ENCODE results near the gene NUP214. TPM values are rescaled to one million over a fixed set of nuclear protein-coding genes. Genes with fewer than 3 reads are reported as not detected.
"Not testable (repeated sequence)": the region's sequence is repeated elsewhere in the genome, so short reads cannot be mapped to it uniquely, and the experiment has no call there.

NUP214 gene
- total RNA-seq, 8 experiments from 2014 or later: 11.4 to 43.1 (median 18.4) TPM

- WGBS, 10 experiments: 80 to 100% (median 100%) methylated on average over 1 of the region's 1 CpG; no CpG with 5 or more reads in 7 of the 10 experiments
- H3K4me3 ChIP-seq; in situ Hi-C loops (cut with MboI; ENCODE audit: low pct_unique_long_range_greater_than_20kb in 2 of 9, low sequenced_read_pairs in 9 of 9, unreplicated experiment in 9 of 9); H3K4me1 ChIP-seq (replicated peaks in 1 of 2); ATAC-seq (replicated peaks in 6 of 8): not testable (repeated sequence)
- H3K27ac ChIP-seq: peak overlapping the region in 1 of 2 donors; percentile 45
These were observed 33.3 kb downstream of the NUP214 start for GRCh38 chr9:131158673-131159072.

GRCh38 chr9:131160416-131161112 is 35.2 kb downstream of the NUP214 start:
- no peak for ATAC-seq (replicated peaks in 6 of 8)
- peak overlapping the region in 1 of 2 donors; percentile 64 for H3K27ac ChIP-seq
- H3K4me1 ChIP-seq (replicated peaks in 1 of 2): no peaks in the 10 kb centered on the region
- 80 to 100% (median 100%) methylated on average over 1 of the region's 1 CpG; no CpG with 5 or more reads in 5 of the 10 experiments for WGBS, 10 experiments
- in situ Hi-C loops (cut with MboI; ENCODE audit: low pct_unique_long_range_greater_than_20kb in 2 of 9, low sequenced_read_pairs in 9 of 9, unreplicated experiment in 9 of 9): no loop called here
- H3K4me3 ChIP-seq: no peak overlapping the region

DNA sequence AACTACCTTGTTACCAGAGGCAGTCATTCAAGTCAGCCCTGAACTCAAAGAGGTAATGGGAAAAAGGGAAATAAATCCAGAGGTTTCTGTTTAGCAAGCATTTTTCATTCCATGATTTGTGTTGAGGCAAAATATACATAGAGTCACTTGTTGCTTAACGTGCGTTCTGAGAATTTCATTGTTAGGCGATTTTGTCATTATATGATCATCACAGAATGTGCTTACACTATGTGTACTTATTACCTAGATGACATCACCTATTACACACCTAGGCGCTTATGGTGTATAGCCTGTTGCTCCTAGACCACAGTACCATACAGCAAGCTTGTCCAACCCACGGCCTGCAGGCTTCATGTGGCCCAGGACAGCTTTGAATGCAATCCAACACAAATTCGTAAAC is 36.2 kb downstream of the NUP214 start:
- H3K4me3 ChIP-seq: no peak overlapping the region
- H3K4me1 ChIP-seq (replicated peaks in 1 of 2): no peaks in the 10 kb centered on the region
- no peak for ATAC-seq (replicated peaks in 6 of 8)
- in situ Hi-C loops (cut with MboI; ENCODE audit: low pct_unique_long_range_greater_than_20kb in 2 of 9, low sequenced_read_pairs in 9 of 9, unreplicated experiment in 9 of 9): no loop called here
- WGBS, 10 experiments: 85 to 100% (median 92%) methylated on average over 2 to 6 of the region's 6 CpGs
- peak overlapping the region in 1 of 2 donors; percentile 51 for H3K27ac ChIP-seq

DNA sequence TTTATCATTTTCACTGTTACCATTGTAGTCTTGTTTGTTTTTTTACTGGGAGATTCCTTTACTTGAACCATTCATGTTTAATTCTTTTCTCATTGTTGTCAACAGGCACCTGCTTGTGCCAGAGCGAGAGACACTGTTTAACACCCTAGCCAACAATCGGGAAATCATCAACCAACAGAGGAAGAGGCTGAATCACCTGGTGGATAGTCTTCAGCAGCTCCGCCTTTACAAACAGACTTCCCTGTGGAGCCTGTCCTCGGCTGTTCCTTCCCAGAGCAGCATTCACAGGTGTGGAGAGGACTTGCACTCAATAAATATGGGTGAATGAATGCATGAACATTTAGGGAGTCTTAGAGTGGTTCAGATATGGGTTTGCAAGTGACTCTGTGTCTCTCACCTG is 37.5 kb downstream of the NUP214 start:
- Histone ChIP-seq H3K4me1 (replicated peaks in 1 of 2) (no peaks in the 10 kb centered on the region), H3K4me3 (no peak overlapping the region), H3K27ac (peak overlapping the region in 1 of 2 donors; percentile 54)
- no peak for ATAC-seq (replicated peaks in 6 of 8)
- WGBS, 10 experiments: 86 to 100% (median 93%) methylated on average over 2 to 4 of the region's 4 CpGs; no CpG with 5 or more reads in 1 of the 10 experiments
- in situ Hi-C loops (cut with MboI; ENCODE audit: low pct_unique_long_range_greater_than_20kb in 2 of 9, low sequenced_read_pairs in 9 of 9, unreplicated experiment in 9 of 9): no loop called here

DNA sequence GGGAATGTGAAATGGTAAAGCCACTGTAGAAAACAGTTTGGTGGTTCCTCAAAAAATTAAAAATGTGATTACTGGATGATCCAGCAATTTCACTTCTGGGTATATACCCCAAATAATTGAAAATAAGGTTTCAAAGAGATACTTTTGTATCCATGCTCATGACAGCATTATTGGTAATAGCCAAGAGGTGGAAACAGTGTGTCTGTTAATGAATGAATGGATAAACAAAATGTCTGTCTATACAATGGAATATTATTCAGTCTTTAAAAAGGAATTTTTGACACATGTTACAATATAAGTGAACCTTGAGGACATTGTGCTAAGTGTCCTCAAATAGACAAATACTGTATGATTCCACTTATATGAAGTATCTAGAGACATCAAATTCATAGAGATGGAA is 40.1 kb downstream of the NUP214 start:
- Histone ChIP-seq H3K4me1 (replicated peaks in 1 of 2) (no peaks in the 10 kb centered on the region), H3K27ac (no peak overlapping the region), H3K4me3 (no peak overlapping the region)
- ATAC-seq (replicated peaks in 6 of 8): no peak
- in situ Hi-C loops (cut with MboI; ENCODE audit: low pct_unique_long_range_greater_than_20kb in 2 of 9, low sequenced_read_pairs in 9 of 9, unreplicated experiment in 9 of 9): no loop called here

DNA sequence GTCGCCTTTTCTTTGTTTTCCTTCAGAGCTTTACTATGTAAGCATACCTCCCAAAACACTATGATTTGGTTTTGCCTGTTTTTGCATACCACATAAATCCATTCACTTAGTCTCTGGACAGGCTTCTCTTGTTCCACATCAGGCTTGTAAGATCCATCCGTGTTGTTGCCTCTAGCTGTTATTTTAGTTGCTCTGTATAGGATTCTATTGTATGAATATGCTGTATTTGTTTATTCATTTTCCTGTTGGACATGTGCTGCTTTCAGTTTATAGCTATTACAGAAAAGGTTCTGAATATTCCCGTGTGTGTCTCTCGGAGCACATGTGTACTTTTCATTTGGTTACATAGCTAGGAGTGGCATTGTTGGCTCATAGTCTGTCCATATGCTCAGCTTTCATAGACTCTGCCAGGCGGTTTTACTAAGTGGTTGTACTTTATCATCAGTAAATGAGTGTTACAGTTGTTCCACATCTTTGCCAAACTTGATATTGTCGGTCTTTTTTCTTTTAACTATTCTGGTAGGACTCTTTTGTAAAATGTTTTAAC is 41.8 kb downstream of the NUP214 start:
- peak in 4 of 8 experiments; percentile 47 to 98 (median 98) for ATAC-seq (replicated peaks in 6 of 8)
- peak overlapping the region in 1 of 2 donors; percentile 61 for H3K27ac ChIP-seq
- WGBS, 10 experiments: 0 to 100% (median 79%) methylated on average over 2 to 6 of the region's 6 CpGs
- H3K4me3 ChIP-seq: no peak overlapping the region
- in situ Hi-C loops (cut with MboI; ENCODE audit: low pct_unique_long_range_greater_than_20kb in 2 of 9, low sequenced_read_pairs in 9 of 9, unreplicated experiment in 9 of 9): no loop called here
- H3K4me1 ChIP-seq (replicated peaks in 1 of 2): no peaks in the 10 kb centered on the region

DNA sequence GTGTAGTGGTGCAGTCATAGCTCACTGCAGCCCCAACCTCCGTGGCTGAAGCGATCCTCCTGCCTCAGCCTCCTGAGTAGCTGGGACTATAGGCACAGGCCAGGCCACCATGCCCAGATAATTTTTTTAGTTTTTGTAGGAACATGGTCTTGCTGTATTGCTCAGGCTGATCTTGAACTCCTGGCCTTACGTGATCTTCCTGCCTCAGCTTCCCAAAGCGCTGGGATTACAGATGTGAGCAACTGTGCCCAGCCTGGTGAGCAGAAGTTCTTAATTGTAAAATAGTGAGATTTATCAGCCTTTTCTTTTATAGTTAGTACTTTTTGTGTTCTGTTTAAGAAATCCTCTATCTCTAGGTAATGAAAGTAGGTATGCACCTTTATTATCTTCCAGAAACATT is 42.5 kb downstream of the NUP214 start:
- Histone ChIP-seq H3K27ac (peak overlapping the region in 1 of 2 donors; percentile 13), H3K4me3 (no peak overlapping the region), H3K4me1 (replicated peaks in 1 of 2) (no peaks in the 10 kb centered on the region)
- ATAC-seq (replicated peaks in 6 of 8): no peak
- in situ Hi-C loops (cut with MboI; ENCODE audit: low pct_unique_long_range_greater_than_20kb in 2 of 9, low sequenced_read_pairs in 9 of 9, unreplicated experiment in 9 of 9): no loop called here
- WGBS, 10 experiments: 89 to 100% (median 98%) methylated on average over 2 to 4 of the region's 4 CpGs; no CpG with 5 or more reads in 2 of the 10 experiments

DNA sequence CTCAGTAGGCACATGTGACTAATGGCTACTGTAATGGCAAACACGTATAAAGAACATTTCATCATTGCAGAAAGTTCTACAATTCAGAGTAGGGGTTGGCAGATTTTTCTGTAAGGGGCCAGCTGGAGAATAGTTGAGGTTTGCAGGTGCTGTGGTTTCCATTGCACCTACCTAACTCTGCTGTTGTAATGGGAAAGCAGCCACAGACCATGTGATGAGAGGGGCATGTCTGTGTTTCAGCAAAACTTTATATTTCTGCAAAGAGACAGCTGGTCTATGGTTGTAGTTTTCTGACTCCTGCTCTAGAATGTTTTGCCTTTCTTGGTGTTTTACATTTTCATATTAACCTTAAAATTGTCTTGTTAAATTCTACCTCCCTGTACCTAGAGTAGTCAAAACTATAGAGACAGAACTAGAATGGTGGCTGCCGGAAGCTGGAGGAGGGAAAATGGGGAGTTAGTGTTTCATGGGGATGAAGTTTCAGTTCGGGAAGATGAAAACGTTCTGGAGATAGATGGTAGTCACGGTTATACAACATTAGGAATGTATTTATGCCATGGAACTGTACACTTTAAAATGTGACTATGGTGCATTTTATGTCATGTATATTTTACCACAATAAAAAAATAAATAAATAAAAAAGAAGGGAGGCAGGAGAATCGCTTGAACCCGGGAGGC is 44.3 kb downstream of the NUP214 start:
- in situ Hi-C loops (cut with MboI; ENCODE audit: low pct_unique_long_range_greater_than_20kb in 2 of 9, low sequenced_read_pairs in 9 of 9, unreplicated experiment in 9 of 9): loop anchor here in 1 of 9 experiments (10.0 kb wide), 1 partner anchor 165 kb away; no protein-coding TSS in a partner anchor
- H3K4me1 ChIP-seq (replicated peaks in 1 of 2): no peaks in the 10 kb centered on the region
- WGBS, 10 experiments: 64 to 100% (median 94%) methylated on average over 2 to 7 of the region's 7 CpGs; no CpG with 5 or more reads in 1 of the 10 experiments

GRCh38 chr9:131173995-131174394 is 48.6 kb downstream of the NUP214 start:
- no peak overlapping the region for H3K4me3 ChIP-seq
- in situ Hi-C loops (cut with MboI; ENCODE audit: low pct_unique_long_range_greater_than_20kb in 2 of 9, low sequenced_read_pairs in 9 of 9, unreplicated experiment in 9 of 9): loop anchor here in 1 of 9 experiments (10.0 kb wide), 1 partner anchor 161 kb away; no protein-coding TSS in a partner anchor
- H3K27ac ChIP-seq: peak overlapping the region; percentile 31 to 39
- ATAC-seq (replicated peaks in 6 of 8): no peak
- no peaks in the 10 kb centered on the region for H3K4me1 ChIP-seq (replicated peaks in 1 of 2)
- WGBS, 10 experiments: 83 to 100% (median 98%) methylated on average over 1 to 10 of the region's 10 CpGs; no CpG with 5 or more reads in 1 of the 10 experiments

More for the DNA sequence above, 44.3 kb downstream of the NUP214 start:
- Histone ChIP-seq H3K27ac (no peak overlapping the region), H3K4me3 (no peak overlapping the region)
- ATAC-seq (replicated peaks in 6 of 8): no peak

GRCh38 chr9:131174681-131175239 is 49.4 kb downstream of the NUP214 start:
- ATAC-seq (replicated peaks in 6 of 8): no peak
- in situ Hi-C loops (cut with MboI; ENCODE audit: low pct_unique_long_range_greater_than_20kb in 2 of 9, low sequenced_read_pairs in 9 of 9, unreplicated experiment in 9 of 9): loop anchor here in 5 of 9 experiments (10.0 to 25.0 kb wide), 2 partner anchors 160 to 163 kb away; no protein-coding TSS in a partner anchor
- Histone ChIP-seq H3K4me1 (replicated peaks in 1 of 2) (no peaks in the 10 kb centered on the region), H3K27ac (peak overlapping the region; percentile 32 to 46), H3K4me3 (no peak overlapping the region)
- 88 to 100% (median 100%) methylated on average over 1 of the region's 1 CpG; no CpG with 5 or more reads in 7 of the 10 experiments for WGBS, 10 experiments

DNA sequence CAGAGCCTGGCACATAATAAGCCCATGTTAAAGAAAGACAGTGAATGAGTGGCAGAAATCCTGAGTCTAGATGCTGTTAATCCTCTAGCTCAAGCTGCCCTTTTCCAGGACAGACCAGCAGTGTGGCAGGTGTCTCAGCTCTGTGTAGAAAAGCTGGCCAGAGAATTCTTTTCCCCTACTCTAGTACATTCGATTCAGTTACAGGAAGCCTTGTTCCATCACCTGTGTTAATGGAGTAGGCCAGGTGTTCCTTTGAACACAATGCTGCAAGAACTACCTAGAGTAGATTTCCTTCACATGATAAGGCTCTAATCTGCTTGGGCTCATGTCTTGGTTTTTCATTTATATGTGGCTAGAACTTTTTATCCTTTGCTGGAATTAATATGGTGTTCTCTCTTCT is 52.5 kb downstream of the NUP214 start:
- in situ Hi-C loops (cut with MboI; ENCODE audit: low pct_unique_long_range_greater_than_20kb in 2 of 9, low sequenced_read_pairs in 9 of 9, unreplicated experiment in 9 of 9): loop anchor here in 5 of 9 experiments (10.0 to 25.0 kb wide), 2 partner anchors 157 to 159 kb away; no protein-coding TSS in a partner anchor
- ATAC-seq (replicated peaks in 6 of 8): peak in 1 of 8 experiments; percentile 18
- WGBS, 10 experiments: 100% methylated on average over 1 of the region's 1 CpG; no CpG with 5 or more reads in 7 of the 10 experiments

GRCh38 chr9:131178382-131178781 is 53.0 kb downstream of the NUP214 start:
- in situ Hi-C loops (cut with MboI; ENCODE audit: low pct_unique_long_range_greater_than_20kb in 2 of 9, low sequenced_read_pairs in 9 of 9, unreplicated experiment in 9 of 9): loop anchor here in 5 of 9 experiments (10.0 to 25.0 kb wide), 2 partner anchors 156 to 159 kb away; no protein-coding TSS in a partner anchor
- no peaks in the 10 kb centered on the region for H3K4me1 ChIP-seq (replicated peaks in 1 of 2)
- H3K4me3 ChIP-seq: no peak overlapping the region
- WGBS, 10 experiments: 0 to 40% (median 19%) methylated on average over 1 to 3 of the region's 4 CpGs; no CpG with 5 or more reads in 7 of the 10 experiments
- ATAC-seq (replicated peaks in 6 of 8): peak; percentile 84 to 99 (median 93)
- H3K27ac ChIP-seq: peak overlapping the region in 1 of 2 donors; percentile 7

More for the DNA sequence above, 52.5 kb downstream of the NUP214 start:
- Histone ChIP-seq H3K4me1 (replicated peaks in 1 of 2) (no peaks in the 10 kb centered on the region), H3K27ac (peak overlapping the region in 1 of 2 donors; percentile 48), H3K4me3 (no peak overlapping the region)

All from motor neuron (in vitro differentiated cells).